HFF-Myc (cell line): Measurements from ENCODE around the gene SNAPC3.
"Not testable (repeated sequence)": the region's sequence is repeated elsewhere in the genome, so short reads cannot be mapped to it uniquely, and the experiment has no call there.

Experiments
- DNase-seq: peaks from one replicate; pipeline ENCODE4 v3.0.0-alpha.2; 2011; ENCODE audit warnings: low read depth; ENCODE audit errors: extremely low read depth
- H3K4me3 ChIP-seq: replicated peaks from 2 replicates; pipeline ENCODE4 v1.5.1; 2011; ENCODE audit warnings: low read depth, mild to moderate bottlenecking, control low read depth, low read length
- CTCF ChIP-seq: IDR thresholded peaks from 2 replicates; pipeline ENCODE4 v1.5.1; 2012; ENCODE audit warnings: mild to moderate bottlenecking, low read depth, low read length, control low read depth; ENCODE audit errors: missing control alignments

SNAPC3 gene

GRCh38 chr9:15421990-15422371, 695 bp upstream of the SNAPC3 start:
- TF ChIP-seq CTCF: no peak

GRCh38 chr9:15423231-15423985, 732 bp downstream of the SNAPC3 start:
- TF ChIP-seq CTCF: peak; percentile 6
- peak overlapping the region; percentile 99 for H3K4me3 ChIP-seq
- DNase-seq: no peak

More at GRCh38 chr9:15421990-15422371, 695 bp upstream of the SNAPC3 start:
- no peak for DNase-seq
- H3K4me3 ChIP-seq: peak overlapping the region; percentile 99

- H3K4me3 ChIP-seq: no peak overlapping the region
- no peak for TF ChIP-seq CTCF
- no peak for DNase-seq
These were observed 3.3 kb downstream of the SNAPC3 start for GRCh38 chr9:15426019-15426418.

- not testable (repeated sequence) for H3K4me3 ChIP-seq, DNase-seq
These were observed 5.0 kb downstream of the SNAPC3 start for GRCh38 chr9:15427702-15428101.

- no peak overlapping the region for H3K4me3 ChIP-seq
- TF ChIP-seq CTCF: no peak
- no peak for DNase-seq
These were observed 8.5 kb downstream of the SNAPC3 start for GRCh38 chr9:15430920-15431844.

GRCh38 chr9:15433191-15433590, 10.5 kb downstream of the SNAPC3 start:
- H3K4me3 ChIP-seq: no peak overlapping the region
- no peak for DNase-seq
- TF ChIP-seq CTCF: no peak

- DNase-seq: no peak
- no peak overlapping the region for H3K4me3 ChIP-seq
- TF ChIP-seq CTCF: no peak
These were observed 11.0 kb downstream of the SNAPC3 start for GRCh38 chr9:15433661-15434060.
